Measurements from ENCODE around the gene SAMD15.

DNA sequence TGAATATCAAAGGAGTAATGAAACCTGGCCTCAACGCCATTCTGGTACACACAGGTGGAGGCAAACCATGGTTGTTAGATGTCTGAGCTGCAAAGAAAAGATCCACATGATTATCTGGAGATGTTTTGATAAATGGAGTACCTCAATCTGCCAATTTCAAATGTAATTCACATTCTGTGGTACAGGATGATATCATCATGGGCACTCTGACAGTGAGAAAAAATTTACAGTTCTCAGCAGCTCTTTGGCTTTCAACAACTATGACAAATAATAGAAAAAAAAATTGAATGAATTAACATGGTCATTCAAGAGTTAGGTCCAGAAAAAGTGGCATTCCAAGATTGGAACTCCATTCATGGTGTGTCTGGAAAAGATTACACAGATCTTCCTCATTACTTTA, 17.6 kb upstream of the SAMD15 start:
- TF ChIP-seq SIN3A (IDR thresholded peaks at IDR 0.05; ENCODE audit: borderline replicate concordance, insufficient read depth, low read length) (no peak), TAF1 (IDR thresholded peaks at IDR 0.05; ENCODE audit: borderline replicate concordance, insufficient read depth, low read length) (no peak), POLR2AphosphoS5 (IDR thresholded peaks at IDR 0.05; ENCODE audit: low read depth, low read length) (no peak), FOXP2 (optimal IDR thresholded peaks at IDR 0.05; ENCODE audit: borderline replicate concordance, extremely low read depth, extremely low read length, insufficient read depth) (no peak)
- TF ChIP-seq, protein P1, sequence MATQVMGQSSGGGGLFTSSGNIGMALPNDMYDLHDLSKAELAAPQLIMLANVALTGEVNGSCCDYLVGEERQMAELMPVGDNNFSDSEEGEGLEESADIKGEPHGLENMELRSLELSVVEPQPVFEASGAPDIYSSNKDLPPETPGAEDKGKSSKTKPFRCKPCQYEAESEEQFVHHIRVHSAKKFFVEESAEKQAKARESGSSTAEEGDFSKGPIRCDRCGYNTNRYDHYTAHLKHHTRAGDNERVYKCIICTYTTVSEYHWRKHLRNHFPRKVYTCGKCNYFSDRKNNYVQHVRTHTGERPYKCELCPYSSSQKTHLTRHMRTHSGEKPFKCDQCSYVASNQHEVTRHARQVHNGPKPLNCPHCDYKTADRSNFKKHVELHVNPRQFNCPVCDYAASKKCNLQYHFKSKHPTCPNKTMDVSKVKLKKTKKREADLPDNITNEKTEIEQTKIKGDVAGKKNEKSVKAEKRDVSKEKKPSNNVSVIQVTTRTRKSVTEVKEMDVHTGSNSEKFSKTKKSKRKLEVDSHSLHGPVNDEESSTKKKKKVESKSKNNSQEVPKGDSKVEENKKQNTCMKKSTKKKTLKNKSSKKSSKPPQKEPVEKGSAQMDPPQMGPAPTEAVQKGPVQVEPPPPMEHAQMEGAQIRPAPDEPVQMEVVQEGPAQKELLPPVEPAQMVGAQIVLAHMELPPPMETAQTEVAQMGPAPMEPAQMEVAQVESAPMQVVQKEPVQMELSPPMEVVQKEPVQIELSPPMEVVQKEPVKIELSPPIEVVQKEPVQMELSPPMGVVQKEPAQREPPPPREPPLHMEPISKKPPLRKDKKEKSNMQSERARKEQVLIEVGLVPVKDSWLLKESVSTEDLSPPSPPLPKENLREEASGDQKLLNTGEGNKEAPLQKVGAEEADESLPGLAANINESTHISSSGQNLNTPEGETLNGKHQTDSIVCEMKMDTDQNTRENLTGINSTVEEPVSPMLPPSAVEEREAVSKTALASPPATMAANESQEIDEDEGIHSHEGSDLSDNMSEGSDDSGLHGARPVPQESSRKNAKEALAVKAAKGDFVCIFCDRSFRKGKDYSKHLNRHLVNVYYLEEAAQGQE (IDR thresholded peaks at IDR 0.05; ENCODE audit: insufficient read depth in 1 of 2, low read depth in 2 of 2, low read length in 2 of 2): no peak
